ENCODE data around the gene TRAPPC6A.

The TRAPPC6A gene

DNA sequence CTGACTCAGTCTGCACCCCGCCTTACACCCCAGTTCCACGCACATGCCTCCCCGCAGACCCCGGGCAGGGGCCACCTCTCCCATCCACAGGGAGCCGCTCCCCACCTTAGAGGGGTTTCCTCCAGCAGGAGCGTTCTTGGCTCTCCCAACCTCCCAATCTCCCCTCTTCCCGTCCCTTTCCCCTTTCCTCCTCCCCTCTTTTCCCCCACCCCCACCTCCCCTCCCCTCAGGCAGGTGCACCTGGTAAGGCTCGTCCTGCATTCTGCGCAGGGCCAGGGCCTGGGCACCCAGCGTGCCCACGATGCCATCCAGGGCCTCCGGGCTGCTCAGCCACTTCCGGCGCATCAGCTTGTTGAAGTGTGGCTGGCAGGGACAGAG is 39.9 kb upstream of the TRAPPC6A start:
- in situ Hi-C loops (cut with MboI; ENCODE audit: low pct_unique_long_range_greater_than_20kb, low sequenced_read_pairs, unreplicated experiment), result no loop called here
- TF ChIP-seq, protein P1, sequence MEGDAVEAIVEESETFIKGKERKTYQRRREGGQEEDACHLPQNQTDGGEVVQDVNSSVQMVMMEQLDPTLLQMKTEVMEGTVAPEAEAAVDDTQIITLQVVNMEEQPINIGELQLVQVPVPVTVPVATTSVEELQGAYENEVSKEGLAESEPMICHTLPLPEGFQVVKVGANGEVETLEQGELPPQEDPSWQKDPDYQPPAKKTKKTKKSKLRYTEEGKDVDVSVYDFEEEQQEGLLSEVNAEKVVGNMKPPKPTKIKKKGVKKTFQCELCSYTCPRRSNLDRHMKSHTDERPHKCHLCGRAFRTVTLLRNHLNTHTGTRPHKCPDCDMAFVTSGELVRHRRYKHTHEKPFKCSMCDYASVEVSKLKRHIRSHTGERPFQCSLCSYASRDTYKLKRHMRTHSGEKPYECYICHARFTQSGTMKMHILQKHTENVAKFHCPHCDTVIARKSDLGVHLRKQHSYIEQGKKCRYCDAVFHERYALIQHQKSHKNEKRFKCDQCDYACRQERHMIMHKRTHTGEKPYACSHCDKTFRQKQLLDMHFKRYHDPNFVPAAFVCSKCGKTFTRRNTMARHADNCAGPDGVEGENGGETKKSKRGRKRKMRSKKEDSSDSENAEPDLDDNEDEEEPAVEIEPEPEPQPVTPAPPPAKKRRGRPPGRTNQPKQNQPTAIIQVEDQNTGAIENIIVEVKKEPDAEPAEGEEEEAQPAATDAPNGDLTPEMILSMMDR (IDR thresholded peaks at IDR 0.05; ENCODE audit: extremely low read depth, insufficient read depth, missing control alignments), result no peak
- DNase-seq (ENCODE audit: low spot score), result no peak

DNA sequence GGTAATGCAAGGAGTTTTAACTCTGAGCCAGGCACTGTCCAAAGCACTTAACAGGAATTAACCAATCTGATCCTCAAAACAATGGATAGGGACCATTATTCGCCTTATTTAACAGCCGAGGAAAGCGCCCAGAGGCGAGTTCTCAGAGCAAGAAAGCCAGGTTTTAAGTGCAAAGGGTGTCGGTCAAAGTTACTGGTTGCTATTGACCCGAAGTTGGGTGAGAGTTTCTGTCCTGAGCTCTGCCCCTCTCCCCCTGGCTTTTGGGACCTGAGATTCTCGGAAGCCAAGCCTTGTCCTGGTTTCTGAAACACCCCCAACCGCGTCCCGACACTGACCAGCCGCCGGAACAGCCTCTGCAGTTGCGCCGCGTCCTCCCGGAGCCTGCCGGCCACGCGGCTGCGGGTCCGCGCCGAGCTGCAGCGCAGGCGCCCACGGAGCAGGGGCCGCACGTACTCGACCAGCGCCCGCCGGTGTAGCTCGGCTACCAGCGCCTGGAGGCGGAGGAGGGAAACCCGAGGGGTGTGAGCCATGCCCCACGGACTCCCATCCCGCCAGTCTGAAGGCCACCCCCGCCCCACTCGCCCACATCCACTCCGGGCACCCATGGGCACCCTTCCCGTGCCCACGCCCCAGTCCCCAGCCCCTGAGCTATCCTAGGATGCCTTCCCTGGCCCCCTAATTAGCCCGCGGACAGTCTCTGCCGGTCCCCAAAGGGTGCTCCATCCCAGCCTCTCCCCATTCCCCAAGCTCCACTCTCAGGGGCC is 39.3 kb upstream of the TRAPPC6A start:
- in situ Hi-C loops (cut with MboI; ENCODE audit: low pct_unique_long_range_greater_than_20kb, low sequenced_read_pairs, unreplicated experiment), result no loop called here
- TF ChIP-seq, protein P1 (IDR thresholded peaks at IDR 0.05; ENCODE audit: extremely low read depth, insufficient read depth, missing control alignments), result no peak

DNA sequence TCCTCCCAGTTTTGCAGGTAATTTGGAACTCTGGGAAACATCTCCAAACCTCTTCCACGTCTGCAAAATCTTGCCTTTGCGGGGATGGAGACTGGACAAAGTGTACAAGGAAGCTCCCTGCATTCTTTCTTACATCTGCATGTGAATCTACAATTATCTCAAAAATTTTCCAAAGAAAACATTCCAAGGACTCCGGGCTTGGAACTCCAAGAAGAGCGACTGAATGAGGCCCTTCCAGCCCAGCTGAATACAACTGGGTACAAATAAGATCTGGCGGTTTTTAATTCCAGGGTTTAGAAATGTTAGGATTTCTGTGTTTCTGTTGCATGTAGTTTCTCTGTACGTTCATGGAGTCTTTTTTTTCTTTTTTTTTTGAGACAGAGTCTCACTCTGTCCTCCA is 38.6 kb upstream of the TRAPPC6A start:
- no peak for DNase-seq (ENCODE audit: low spot score)
- in situ Hi-C loops (cut with MboI; ENCODE audit: low pct_unique_long_range_greater_than_20kb, low sequenced_read_pairs, unreplicated experiment), result no loop called here
- TF ChIP-seq, protein P1 (IDR thresholded peaks at IDR 0.05; ENCODE audit: extremely low read depth, insufficient read depth, missing control alignments), result no peak

More for the DNA sequence above, 39.3 kb upstream of the TRAPPC6A start:
- no peak for DNase-seq (ENCODE audit: low spot score)

DNA sequence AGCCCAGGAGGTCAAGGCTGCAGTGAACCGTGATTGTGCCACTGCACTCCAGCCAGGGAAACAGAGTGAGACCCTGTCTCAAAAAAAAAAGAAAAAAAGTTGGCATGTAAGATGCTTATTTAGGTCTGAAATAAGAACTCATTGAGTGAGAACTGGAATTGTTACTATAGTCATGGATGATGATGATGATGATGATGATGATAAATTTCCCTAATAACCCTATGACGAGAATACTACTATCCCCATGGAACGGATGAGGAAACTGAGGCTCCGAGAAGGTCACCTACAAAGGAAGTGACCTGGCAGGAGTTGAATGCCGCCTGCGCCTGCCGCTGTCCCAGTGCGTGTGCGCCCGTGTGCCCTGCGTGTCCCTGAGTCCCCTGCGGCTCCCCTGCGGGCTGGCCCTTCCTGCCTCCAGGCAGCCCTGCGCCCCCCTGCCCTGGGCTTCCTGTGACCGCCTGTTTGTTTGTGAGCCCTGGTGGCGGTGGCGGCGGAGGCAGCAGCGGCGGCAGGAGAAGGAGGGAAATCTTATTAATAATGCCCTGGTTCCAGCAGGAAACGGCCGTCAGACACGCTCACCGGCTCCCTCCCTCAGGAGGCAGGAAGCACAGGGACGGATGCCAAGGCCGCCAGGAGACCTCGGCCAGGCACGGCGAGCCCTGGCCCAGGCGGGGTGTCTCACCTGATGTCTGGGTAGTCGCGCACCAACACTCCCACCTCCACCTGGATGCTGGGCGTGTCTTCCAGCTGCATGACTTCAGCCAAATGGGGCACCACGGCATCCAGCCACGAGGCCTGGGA is 37.6 kb upstream of the TRAPPC6A start:
- DNase-seq (ENCODE audit: low spot score), result no peak
- TF ChIP-seq, protein P1 (IDR thresholded peaks at IDR 0.05; ENCODE audit: extremely low read depth, insufficient read depth, missing control alignments), result no peak
- in situ Hi-C loops (cut with MboI; ENCODE audit: low pct_unique_long_range_greater_than_20kb, low sequenced_read_pairs, unreplicated experiment), result no loop called here

DNA sequence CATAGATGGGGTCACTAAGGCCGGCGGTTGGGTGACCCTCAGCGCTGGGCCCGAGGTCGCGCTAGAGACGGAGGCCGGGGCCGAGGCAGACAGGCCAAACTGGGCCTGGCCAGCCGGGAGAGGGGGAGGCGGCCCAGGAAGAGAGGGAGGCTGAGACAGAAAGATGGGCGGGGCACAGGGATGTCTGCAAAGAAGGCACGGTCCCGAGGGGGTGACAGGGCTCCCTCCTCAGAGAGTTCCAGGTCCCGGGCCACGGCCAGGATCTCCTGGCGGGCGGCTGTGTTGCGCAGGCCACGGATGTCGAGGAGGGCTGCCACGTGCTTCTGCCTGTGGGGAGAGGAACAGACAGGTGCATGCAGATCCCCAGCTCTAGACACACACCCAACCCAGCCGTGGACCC is 35.0 kb upstream of the TRAPPC6A start:
- in situ Hi-C loops (cut with MboI; ENCODE audit: low pct_unique_long_range_greater_than_20kb, low sequenced_read_pairs, unreplicated experiment), result no loop called here
- no peak for DNase-seq (ENCODE audit: low spot score)
- TF ChIP-seq, protein P1 (IDR thresholded peaks at IDR 0.05; ENCODE audit: extremely low read depth, insufficient read depth, missing control alignments), result no peak

DNA sequence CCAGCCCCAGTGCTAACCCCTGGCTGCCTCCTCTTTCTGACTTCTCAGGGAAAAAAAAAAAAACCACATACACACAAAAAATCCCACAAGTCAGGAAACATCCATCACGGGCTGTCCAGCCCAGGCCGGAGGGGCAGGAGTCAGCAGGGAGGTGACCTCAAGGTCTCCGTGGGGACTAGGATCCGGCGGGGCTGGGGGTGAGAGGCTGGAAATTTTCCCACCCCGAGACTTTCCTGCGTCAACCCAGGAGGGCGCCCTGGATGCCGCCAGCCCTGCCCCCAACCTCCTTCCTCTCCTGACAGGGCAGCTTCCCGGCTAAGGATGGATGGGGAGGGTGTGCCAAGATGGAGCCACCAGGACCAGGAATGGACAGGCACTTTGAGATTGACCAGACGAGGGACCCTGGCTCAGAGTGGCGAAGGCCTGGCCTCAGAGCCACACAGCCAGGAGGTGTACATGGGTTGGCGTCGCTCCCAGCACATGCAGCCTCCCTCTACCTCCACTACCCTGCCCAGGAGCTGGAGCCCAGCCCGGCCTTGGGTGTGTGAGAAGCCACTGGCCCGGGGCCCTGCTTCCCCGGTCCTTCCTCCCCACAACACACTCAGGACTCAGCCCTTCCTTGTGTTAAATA is 33.8 kb upstream of the TRAPPC6A start:
- TF ChIP-seq, protein P1 (IDR thresholded peaks at IDR 0.05; ENCODE audit: extremely low read depth, insufficient read depth, missing control alignments), result no peak
- DNase-seq (ENCODE audit: low spot score), result no peak
- in situ Hi-C loops (cut with MboI; ENCODE audit: low pct_unique_long_range_greater_than_20kb, low sequenced_read_pairs, unreplicated experiment), result no loop called here

Data from GM13977 (cell line).